Thyroid gland (tissue), 4 donors: ENCODE results near the gene SMARCA5. TPM values are rescaled to one million over a fixed set of nuclear protein-coding genes. Genes with fewer than 3 reads are reported as not detected.
A peak's percentile ranks its signal among the peaks of the same experiment; 100 is the strongest.
"Not testable (repeated sequence)": the region's sequence is repeated elsewhere in the genome, so short reads cannot be mapped to it uniquely, and the experiment has no call there.

Experiments
- DNase-seq, 2 donors: peaks; one replicate each; pipeline ENCODE4 v3.0.0-alpha.2; 2019
- H3K27ac ChIP-seq, 3 donors: fragments of 200-600 bp; sonication (generic); 1 replicate in 2 of 3; 2 replicates in 1 of 3; pipeline ENCODE4 v1.5.1; 2016 to 2019; ENCODE audit warnings: mild to moderate bottlenecking in 1 of 3, moderate library complexity in 1 of 3
- H3K27me3 ChIP-seq: fragments of 200-600 bp; sonication (generic); one replicate; pipeline ENCODE4 v1.5.1; 2019
- H3K36me3 ChIP-seq, 2 donors: fragments of 200-600 bp; sonication (generic); one replicate each; pipeline ENCODE4 v1.5.1; 2016 to 2019
- H3K4me1 ChIP-seq, 2 donors: fragments of 200-600 bp; sonication (generic); one replicate each; pipeline ENCODE4 v1.5.1; 2017 to 2019
- H3K4me3 ChIP-seq, 3 donors: fragments of 200-600 bp; sonication (generic); replicated peaks in 1 of 3; 1 replicate in 2 of 3; 2 replicates in 1 of 3; pipeline ENCODE4 v1.5.1; 2016; ENCODE audit warnings: mild to moderate bottlenecking in 1 of 3
- H3K9me3 ChIP-seq: fragments of 200-600 bp; sonication (generic); one replicate; pipeline ENCODE4 v1.5.1; 2017
- CTCF ChIP-seq, 6 experiments: fragments of 200-600 bp in 3 of 6; fragments of 450-650 bp in 3 of 6; sonication (generic) in 3 of 6; IDR thresholded peaks; one replicate each; pipeline ENCODE4 v1.5.1; 2016 to 2019; ENCODE audit warnings: antibody characterized with exemption in 6 of 6, mild to moderate bottlenecking in 2 of 6, inconsistent platforms in 1 of 6, moderate library complexity in 1 of 6
- POLR2A ChIP-seq, 2 donors: fragments of 450-650 bp; IDR thresholded peaks; one replicate each; pipeline ENCODE4 v1.6.1; 2017; ENCODE audit warnings: antibody characterized with exemption in 2 of 2, mild to moderate bottlenecking in 2 of 2, moderate library complexity in 1 of 2
- WGBS, 2 donors: methylation state at CpG; one replicate each; pipeline ENCODE4 v1.1.5; 2017; 5-methylcytosine and 5-hydroxymethylcytosine counted together
- intact Hi-C: fragments of 100-400 bp; cut with DNase I; formaldehyde crosslinking; loops from one replicate; pipeline ENCODE4 v1.15.1; 2023
- total RNA-seq, 4 donors: library from RNA; depleted of rRNA; stranded (reverse); fragments of >200 nt; gene quantifications; one replicate each; pipeline ENCODE4 v1.2.3, GENCODE V29; 2016

Gene SMARCA5
- total RNA-seq, 4 donors from 2014 or later = 46.7 to 89.9 (median 60.4) TPM

- Histone ChIP-seq H3K4me3 (peak overlapping the region; percentile 77 to 96 (median 91)), H3K27ac (peak overlapping the region; percentile 95 to 98 (median 98)), H3K27me3 (no peaks in the 10 kb centered on the region), H3K4me1 (peaks cover 21 to 35% of the 10 kb centered on the region in 2 donors), H3K9me3 (no peaks in the 10 kb centered on the region), H3K36me3 (peaks cover 6 to 7% of the 10 kb centered on the region in 2 donors)
- intact Hi-C loops = no loop called here
- 0 to 1% methylated on average over 18 of the region's 18 CpGs for WGBS, 2 donors
- peak; percentile 40 for DNase-seq
- TF ChIP-seq POLR2A (IDR thresholded peaks at IDR 0.05) (no peak), CTCF (IDR thresholded peaks at IDR 0.05) (no peak)
Measured at GRCh38 chr4:143514497-143514896, 995 bp downstream of the SMARCA5 start.

GRCh38 chr4:143514901-143515300, 1.4 kb downstream of the SMARCA5 start:
- no peak for TF ChIP-seq CTCF (IDR thresholded peaks at IDR 0.05)
- no peak for TF ChIP-seq POLR2A (IDR thresholded peaks at IDR 0.05)
- whole genome bisulfite sequencing, 2 donors = 16 to 19% methylated on average over 5 of the region's 5 CpGs
- Histone ChIP-seq H3K36me3 (peaks cover 7 to 9% of the 10 kb centered on the region in 2 donors), H3K4me3 (peak overlapping the region; percentile 77 to 96 (median 91)), H3K27ac (peak overlapping the region; percentile 95 to 98 (median 98)), H3K9me3 (no peaks in the 10 kb centered on the region), H3K4me1 (peaks cover 21 to 35% of the 10 kb centered on the region in 2 donors), H3K27me3 (no peaks in the 10 kb centered on the region)
- intact Hi-C loops = no loop called here
- no peak for DNase-seq

- Histone ChIP-seq H3K4me3 (no peak overlapping the region), H3K4me1 (peaks cover 21 to 35% of the 10 kb centered on the region in 2 donors), H3K27ac (no peak overlapping the region), H3K9me3 (no peaks in the 10 kb centered on the region), H3K36me3 (peaks cover 7 to 9% of the 10 kb centered on the region in 2 donors), H3K27me3 (no peaks in the 10 kb centered on the region)
- intact Hi-C loops = no loop called here
- no peak for TF ChIP-seq POLR2A (IDR thresholded peaks at IDR 0.05)
- TF ChIP-seq CTCF (IDR thresholded peaks at IDR 0.05) = no peak
- DNase-seq = no peak
Measured at GRCh38 chr4:143515905-143516304, 2.4 kb downstream of the SMARCA5 start.

- H3K27ac ChIP-seq = no peak overlapping the region
- intact Hi-C loops = no loop called here
- peaks cover 21 to 32% of the 10 kb centered on the region in 2 donors for H3K4me1 ChIP-seq
Measured at GRCh38 chr4:143517764-143518163, 4.3 kb downstream of the SMARCA5 start.

GRCh38 chr4:143524211-143524610, 10.7 kb downstream of the SMARCA5 start:
- H3K27ac ChIP-seq = no peak overlapping the region
- H3K4me1 ChIP-seq = peaks cover 2 to 3% of the 10 kb centered on the region in 2 donors
- 90% methylated on average over 4 of the region's 4 CpGs for WGBS, 2 donors
- no peaks in the 10 kb centered on the region for H3K27me3 ChIP-seq
- no peak for TF ChIP-seq POLR2A (IDR thresholded peaks at IDR 0.05)
- TF ChIP-seq CTCF (IDR thresholded peaks at IDR 0.05) = no peak
- intact Hi-C loops = no loop called here
- no peak overlapping the region for H3K4me3 ChIP-seq
- no peaks in the 10 kb centered on the region for H3K9me3 ChIP-seq
- H3K36me3 ChIP-seq = peaks cover 41 to 48% of the 10 kb centered on the region in 2 donors
- DNase-seq = no peak

More at GRCh38 chr4:143517764-143518163, 4.3 kb downstream of the SMARCA5 start:
- no peaks in the 10 kb centered on the region for H3K27me3 ChIP-seq
- WGBS, 2 donors = 92 to 95% methylated on average over 2 of the region's 2 CpGs
- no peak for TF ChIP-seq CTCF (IDR thresholded peaks at IDR 0.05)
- TF ChIP-seq POLR2A (IDR thresholded peaks at IDR 0.05) = no peak
- peaks cover 20 to 22% of the 10 kb centered on the region in 2 donors for H3K36me3 ChIP-seq
- H3K4me3 ChIP-seq = no peak overlapping the region
- no peaks in the 10 kb centered on the region for H3K9me3 ChIP-seq
- DNase-seq = no peak

GRCh38 chr4:143528046-143528445, 14.5 kb downstream of the SMARCA5 start:
- 93 to 94% methylated on average over 4 of the region's 4 CpGs for WGBS, 2 donors
- intact Hi-C loops, H3K9me3 ChIP-seq, H3K27me3 ChIP-seq, H3K4me1 ChIP-seq, H3K4me3 ChIP-seq, DNase-seq, H3K27ac ChIP-seq: not testable (repeated sequence)
- H3K36me3 ChIP-seq = peaks cover 44% of the 10 kb centered on the region in 2 donors
